Ureter (tissue), 1 donor: ENCODE results near the gene CLDN3. TPM values are rescaled to one million over a fixed set of nuclear protein-coding genes. Genes with fewer than 3 reads are reported as not detected.
A peak's percentile ranks its signal among the peaks of the same experiment; 100 is the strongest.
"Not testable (repeated sequence)": the region's sequence is repeated elsewhere in the genome, so short reads cannot be mapped to it uniquely, and the experiment has no call there.

ENCODE experiments used
- DNase-seq: peaks from one replicate; pipeline ENCODE4 v3.0.0-alpha.2; 2020; ENCODE audit warnings: low spot score
- total RNA-seq: library from RNA; stranded (reverse); gene quantifications from one replicate; pipeline ENCODE4 v1.2.4, GENCODE V29; 2023
- donor health status: DM: yes; HTN: yes; CAD: no.

Gene CLDN3
- total RNA-seq, 1 donor from 2014 or later: 6.8 TPM

- no peak for DNase-seq
Observed at GRCh38 chr7:73737491-73738219, 32.4 kb downstream of the CLDN3 start.

GRCh38 chr7:73736885-73737284, 33.2 kb downstream of the CLDN3 start:
- DNase-seq: no peak

- DNase-seq: no peak
Observed at GRCh38 chr7:73735528-73735905, 34.6 kb downstream of the CLDN3 start.

GRCh38 chr7:73734619-73735527, 35.2 kb downstream of the CLDN3 start:
- peak; percentile 79 for DNase-seq

GRCh38 chr7:73732397-73732796, 37.7 kb downstream of the CLDN3 start:
- DNase-seq: no peak

- DNase-seq: no peak
Observed at GRCh38 chr7:73730485-73730884, 39.6 kb downstream of the CLDN3 start.

- DNase-seq: no peak
Observed at GRCh38 chr7:73728551-73728950, 41.5 kb downstream of the CLDN3 start.

GRCh38 chr7:73727952-73728351, 42.1 kb downstream of the CLDN3 start:
- no peak for DNase-seq

GRCh38 chr7:73726083-73726466, 44.0 kb downstream of the CLDN3 start:
- DNase-seq: no peak

- no peak for DNase-seq
Observed at GRCh38 chr7:73723813-73724212, 46.3 kb downstream of the CLDN3 start.

GRCh38 chr7:73722785-73723184, 47.3 kb downstream of the CLDN3 start:
- no peak for DNase-seq

GRCh38 chr7:73722182-73722581, 47.9 kb downstream of the CLDN3 start:
- DNase-seq: not testable (repeated sequence)

- DNase-seq: no peak
Observed at GRCh38 chr7:73721377-73721817, 48.7 kb downstream of the CLDN3 start.

- not testable (repeated sequence) for DNase-seq
Observed at GRCh38 chr7:73720443-73720842, 49.6 kb downstream of the CLDN3 start.

GRCh38 chr7:73719806-73720169, 50.3 kb downstream of the CLDN3 start:
- no peak for DNase-seq

Other genes starting within 250 kb of the CLDN3 start
- gene BAZ1B, start 248.0 kb downstream of the CLDN3 start, total RNA-seq: 65.0 TPM
- 49.6 TPM for gene BCL7B, start 212.6 kb downstream of the CLDN3 start, total RNA-seq
- 33.0 TPM for gene TBL2, start 191.7 kb downstream of the CLDN3 start, total RNA-seq
- 4.6 TPM for gene MLXIPL, start 145.7 kb downstream of the CLDN3 start, total RNA-seq
- 0.86 TPM for gene VPS37D, start 102.4 kb downstream of the CLDN3 start, total RNA-seq
- 16.5 TPM for gene DNAJC30, start 86.8 kb downstream of the CLDN3 start, total RNA-seq
- 69.6 TPM for gene BUD23, start 86.7 kb downstream of the CLDN3 start, total RNA-seq
- 8.4 TPM for gene STX1A, start 50.6 kb downstream of the CLDN3 start, total RNA-seq
- 47.7 TPM for gene ABHD11, start 31.5 kb downstream of the CLDN3 start, total RNA-seq
- gene CLDN4, start 60.7 kb upstream of the CLDN3 start, total RNA-seq: 244 TPM
- 14.4 TPM for gene METTL27, start 72.2 kb upstream of the CLDN3 start, total RNA-seq
- gene TMEM270, start 90.9 kb upstream of the CLDN3 start, total RNA-seq: not detected